ENCODE results near the gene CDK14.

CDK14 gene

GRCh38 chr7:91051966-91052365 is 455.8 kb downstream of the CDK14 start:
- no peak for DNase-seq (ENCODE audit: low spot score)

- DNase-seq (ENCODE audit: low spot score), result no peak
Measured at GRCh38 chr7:91054374-91054773, 458.3 kb downstream of the CDK14 start.

GRCh38 chr7:91055219-91055618 is 459.1 kb downstream of the CDK14 start:
- DNase-seq (ENCODE audit: low spot score), result no peak

GRCh38 chr7:91062713-91063112 is 466.6 kb downstream of the CDK14 start:
- DNase-seq (ENCODE audit: low spot score), result no peak

- no peak for DNase-seq (ENCODE audit: low spot score)
Measured at GRCh38 chr7:91064052-91064451, 467.9 kb downstream of the CDK14 start.

GRCh38 chr7:91064938-91065337 is 468.8 kb downstream of the CDK14 start:
- DNase-seq (ENCODE audit: low spot score), result no peak

- no peak for DNase-seq (ENCODE audit: low spot score)
Measured at GRCh38 chr7:91066627-91067026, 470.5 kb downstream of the CDK14 start.

GRCh38 chr7:91067242-91067641 is 471.1 kb downstream of the CDK14 start:
- no peak for DNase-seq (ENCODE audit: low spot score)

GRCh38 chr7:91068136-91068795 is 472.1 kb downstream of the CDK14 start:
- no peak for DNase-seq (ENCODE audit: low spot score)

GRCh38 chr7:91069146-91069545 is 473.0 kb downstream of the CDK14 start:
- DNase-seq (ENCODE audit: low spot score), result no peak

GRCh38 chr7:91079487-91079886 is 483.4 kb downstream of the CDK14 start:
- no peak for DNase-seq (ENCODE audit: low spot score)

- DNase-seq (ENCODE audit: low spot score), result no peak
Measured at GRCh38 chr7:91080351-91080750, 484.2 kb downstream of the CDK14 start.

- no peak for DNase-seq (ENCODE audit: low spot score)
Measured at GRCh38 chr7:91082038-91082437, 485.9 kb downstream of the CDK14 start.

GRCh38 chr7:91082852-91083495 is 486.9 kb downstream of the CDK14 start:
- DNase-seq (ENCODE audit: low spot score), result no peak

GRCh38 chr7:91083855-91084644 is 487.9 kb downstream of the CDK14 start:
- DNase-seq (ENCODE audit: low spot score), result peak; percentile 7

- no peak for DNase-seq (ENCODE audit: low spot score)
Measured at GRCh38 chr7:91085175-91085574, 489.1 kb downstream of the CDK14 start.

GRCh38 chr7:91086200-91086599 is 490.1 kb downstream of the CDK14 start:
- DNase-seq (ENCODE audit: low spot score), result no peak

- no peak for DNase-seq (ENCODE audit: low spot score)
Measured at GRCh38 chr7:91088156-91088555, 492.0 kb downstream of the CDK14 start.

- DNase-seq (ENCODE audit: low spot score), result no peak
Measured at GRCh38 chr7:91088691-91089090, 492.6 kb downstream of the CDK14 start.

GRCh38 chr7:91089382-91089963 is 493.4 kb downstream of the CDK14 start:
- peak; percentile 26 for DNase-seq (ENCODE audit: low spot score)

- no peak for DNase-seq (ENCODE audit: low spot score)
Measured at GRCh38 chr7:91090684-91091083, 494.6 kb downstream of the CDK14 start.

GRCh38 chr7:91091631-91092030 is 495.5 kb downstream of the CDK14 start:
- no peak for DNase-seq (ENCODE audit: low spot score)

GRCh38 chr7:91093181-91093580 is 497.1 kb downstream of the CDK14 start:
- DNase-seq (ENCODE audit: low spot score), result no peak

All from globus pallidus (tissue), 1 donor.